Transverse colon (tissue), 4 donors: Measurements from ENCODE around the gene ZNF10. TPM values are rescaled to one million over a fixed set of nuclear protein-coding genes. Genes with fewer than 3 reads are reported as not detected.

Experiments used
- DNase-seq: peaks from one replicate; pipeline ENCODE4 v3.0.0-alpha.2; 2019
- H3K27ac ChIP-seq, 4 donors: fragments of 200-600 bp; sonication (generic); 2 replicates each; pipeline ENCODE4 v1.5.1; 2016 to 2018; ENCODE audit warnings: inconsistent platforms in 4 of 4
- H3K27me3 ChIP-seq: fragments of 200-600 bp; sonication (generic); 2 replicates; pipeline ENCODE4 v1.5.1; 2017; ENCODE audit warnings: inconsistent platforms
- H3K36me3 ChIP-seq, 4 donors: fragments of 200-600 bp; sonication (generic); 2 replicates each; pipeline ENCODE4 v1.5.1; 2017 to 2019; ENCODE audit warnings: inconsistent platforms in 4 of 4
- H3K4me1 ChIP-seq, 4 donors: fragments of 200-600 bp; sonication (generic); 2 replicates each; pipeline ENCODE4 v1.5.1; 2017 to 2020; ENCODE audit warnings: inconsistent platforms in 4 of 4
- H3K4me3 ChIP-seq, 4 donors: fragments of 200-600 bp; sonication (generic); 1 replicate in 1 of 4; 2 replicates in 3 of 4; pipeline versions ENCODE4 v1.5.1 to v1.6.1; 2017 to 2019; ENCODE audit warnings: inconsistent platforms in 4 of 4
- H3K9me3 ChIP-seq, 2 donors: fragments of 200-600 bp; sonication (generic); 2 replicates each; pipeline ENCODE4 v1.5.1; 2017 to 2019; ENCODE audit warnings: inconsistent platforms in 2 of 2
- CTCF ChIP-seq, 5 experiments: fragments of 200-600 bp in 3 of 5; fragments of 450-650 bp in 2 of 5; sonication (generic) in 3 of 5; IDR thresholded peaks; 1 replicate in 2 of 5; 2 replicates in 3 of 5; pipeline ENCODE4 v1.5.1; 2016 to 2017; ENCODE audit warnings: antibody characterized with exemption in 5 of 5, inconsistent platforms in 3 of 5, mild to moderate bottlenecking in 2 of 5, moderate library complexity in 1 of 5
- EP300 ChIP-seq: sonication (generic); formaldehyde crosslinking; IDR thresholded peaks from one replicate; pipeline ENCODE4 v1.6.1; 2017; ENCODE audit warnings: antibody characterized with exemption, low read depth
- POLR2A ChIP-seq: fragments of 450-650 bp; IDR thresholded peaks from one replicate; pipeline ENCODE4 v1.6.1; 2016; ENCODE audit warnings: antibody characterized with exemption, mild to moderate bottlenecking, moderate library complexity
- POLR2AphosphoS5 ChIP-seq, 3 donors: sonication (generic); formaldehyde crosslinking; IDR thresholded peaks; one replicate each; pipeline ENCODE4 v1.6.1; 2016; ENCODE audit warnings: antibody characterized with exemption in 3 of 3
- WGBS, 2 donors: methylation state at CpG; one replicate each; pipeline ENCODE4 v1.1.5; 2018; ENCODE audit warnings: low coverage in 1 of 2; 5-methylcytosine and 5-hydroxymethylcytosine counted together
- in situ Hi-C, 4 donors: fragments of 200-750 bp; cut with MboI; loops; one replicate each; pipeline versions ENCODE4 v1.15.0 to v1.15.1; 2017; ENCODE audit warnings: low sequenced_read_pairs in 3 of 4, low pct_ligation_motif_present in 1 of 4, low pct_unique_long_range_greater_than_20kb in 1 of 4
- intact Hi-C: fragments of 100-400 bp; cut with DNase I; formaldehyde crosslinking; loops from one replicate; pipeline ENCODE4 v1.15.1; 2023; ENCODE audit warnings: low total_unique reads
- total RNA-seq, 4 donors: library from RNA; depleted of rRNA; stranded (reverse); fragments of >200 nt; gene quantifications; one replicate each; pipeline ENCODE4 v1.1.0, GENCODE V29; 2016

ZNF10 gene
- total RNA-seq, 4 donors from 2014 or later: 2.6 to 13.7 (median 10.7) TPM

- H3K27ac ChIP-seq: no peak overlapping the region
- no peaks in the 10 kb centered on the region for H3K4me1 ChIP-seq
- in situ Hi-C loops (no loop called here), intact Hi-C loops (no loop called here)
- no peak overlapping the region for H3K4me3 ChIP-seq
- no peaks in the 10 kb centered on the region for H3K27me3 ChIP-seq
- peaks cover 91 to 98% of the 10 kb centered on the region in 2 donors for H3K9me3 ChIP-seq
- peaks cover 7 to 45% (median 28%) of the 10 kb centered on the region in 4 donors for H3K36me3 ChIP-seq
- TF ChIP-seq EP300 (no peak), POLR2AphosphoS5 (IDR thresholded peaks at IDR 0.05) (no peak), CTCF (IDR thresholded peaks at IDR 0.05) (no peak), POLR2A (no peak)
- WGBS, 2 donors: 100% methylated on average over 1 of the region's 1 CpG
- DNase-seq: no peak
Measured at GRCh38 chr12:133204264-133204603, 73.8 kb downstream of the ZNF10 start.

- no peak for TF ChIP-seq EP300
- no peak for TF ChIP-seq POLR2A
- TF ChIP-seq CTCF (IDR thresholded peaks at IDR 0.05): no peak
- no peak for TF ChIP-seq POLR2AphosphoS5 (IDR thresholded peaks at IDR 0.05)
- Histone ChIP-seq H3K9me3 (peaks cover 93 to 100% of the 10 kb centered on the region in 2 donors), H3K27ac (no peak overlapping the region), H3K27me3 (no peaks in the 10 kb centered on the region), H3K4me3 (no peak overlapping the region), H3K4me1 (no peaks in the 10 kb centered on the region), H3K36me3 (peaks cover 7 to 30% (median 21%) of the 10 kb centered on the region in 4 donors)
- no peak for DNase-seq
- WGBS, 2 donors: 95 to 100% methylated on average over 2 of the region's 2 CpGs
- intact Hi-C loops: no loop called here
- in situ Hi-C loops: no loop called here
Measured at GRCh38 chr12:133206390-133206789, 76.0 kb downstream of the ZNF10 start.

Other genes starting within 250 kb of the ZNF10 start
- 100 to 1,000 TPM in 1 of 4 donors, 10 to 100 TPM in 3; 47.7 to 132 (median 61.9) TPM for gene CHFR, start 243.0 kb upstream of the ZNF10 start, total RNA-seq
- gene ZNF605, start 174.3 kb upstream of the ZNF10 start, total RNA-seq: 10 to 100 TPM in 2 of 4 donors, 1 to 10 TPM in 2; 4.5 to 21.3 (median 10.3) TPM
- gene ZNF26, start 144.3 kb upstream of the ZNF10 start, total RNA-seq: 10 to 100 TPM; 12.7 to 26.3 (median 18.5) TPM
- gene ZNF84, start 93.1 kb upstream of the ZNF10 start, total RNA-seq: 100 to 1,000 TPM in 1 of 4 donors, 10 to 100 TPM in 3; 16.2 to 144 (median 44.5) TPM
- 10 to 100 TPM; 13.8 to 35.6 (median 14.8) TPM for gene ZNF140, start 49.7 kb upstream of the ZNF10 start, total RNA-seq
- 1 to 10 TPM; 1.4 to 3.8 (median 1.9) TPM for gene ZNF891, start 353 bp upstream of the ZNF10 start, total RNA-seq
- gene ZNF268, start 50.9 kb downstream of the ZNF10 start, total RNA-seq: 10 to 100 TPM; 12.2 to 30.3 (median 16.1) TPM
- gene ANHX, start 105.2 kb downstream of the ZNF10 start, total RNA-seq: not detected